AG10803 (cell line): ENCODE measurements around the gene CTDSP2.

ENCODE experiments used
- DNase-seq: peaks from one replicate; pipeline ENCODE4 v3.0.0; 2010; ENCODE audit warnings: low read depth
- H3K4me3 ChIP-seq: 2 replicates; pipeline ENCODE4 v1.5.1; 2011; ENCODE audit warnings: mild to moderate bottlenecking, low read length, control low read depth
- TF ChIP-seq, protein P1 (sequence below): conservative IDR thresholded peaks from 2 replicates; pipeline ENCODE4 v1.5.1; 2011; ENCODE audit warnings: mild to moderate bottlenecking, low read length, control low read depth, inconsistent platforms

CTDSP2 gene

DNA sequence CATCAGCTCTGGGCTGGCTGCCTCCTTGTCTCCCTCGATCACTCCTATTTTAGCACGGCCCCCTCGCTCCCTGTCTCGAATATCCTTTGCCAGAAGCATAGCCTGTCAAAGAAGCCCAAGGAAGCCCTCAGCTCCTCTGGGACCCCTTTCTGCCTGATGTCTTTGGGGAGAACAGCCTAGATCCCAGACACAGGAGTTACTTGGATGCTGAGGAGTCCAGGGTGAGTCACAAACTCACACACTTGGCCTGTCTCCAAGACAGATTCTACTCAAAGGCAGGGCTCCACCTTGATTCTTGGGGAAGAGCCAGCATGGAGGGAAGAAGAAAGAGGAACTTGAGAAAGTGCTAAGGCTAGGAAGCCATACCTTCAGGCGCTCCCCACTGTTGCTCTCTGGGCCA lies 36.1 kb downstream of the CTDSP2 start:
- TF ChIP-seq, protein P1, sequence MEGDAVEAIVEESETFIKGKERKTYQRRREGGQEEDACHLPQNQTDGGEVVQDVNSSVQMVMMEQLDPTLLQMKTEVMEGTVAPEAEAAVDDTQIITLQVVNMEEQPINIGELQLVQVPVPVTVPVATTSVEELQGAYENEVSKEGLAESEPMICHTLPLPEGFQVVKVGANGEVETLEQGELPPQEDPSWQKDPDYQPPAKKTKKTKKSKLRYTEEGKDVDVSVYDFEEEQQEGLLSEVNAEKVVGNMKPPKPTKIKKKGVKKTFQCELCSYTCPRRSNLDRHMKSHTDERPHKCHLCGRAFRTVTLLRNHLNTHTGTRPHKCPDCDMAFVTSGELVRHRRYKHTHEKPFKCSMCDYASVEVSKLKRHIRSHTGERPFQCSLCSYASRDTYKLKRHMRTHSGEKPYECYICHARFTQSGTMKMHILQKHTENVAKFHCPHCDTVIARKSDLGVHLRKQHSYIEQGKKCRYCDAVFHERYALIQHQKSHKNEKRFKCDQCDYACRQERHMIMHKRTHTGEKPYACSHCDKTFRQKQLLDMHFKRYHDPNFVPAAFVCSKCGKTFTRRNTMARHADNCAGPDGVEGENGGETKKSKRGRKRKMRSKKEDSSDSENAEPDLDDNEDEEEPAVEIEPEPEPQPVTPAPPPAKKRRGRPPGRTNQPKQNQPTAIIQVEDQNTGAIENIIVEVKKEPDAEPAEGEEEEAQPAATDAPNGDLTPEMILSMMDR = no peak
- DNase-seq = peak; percentile 38
- H3K4me3 ChIP-seq = no peak overlapping the region

DNA sequence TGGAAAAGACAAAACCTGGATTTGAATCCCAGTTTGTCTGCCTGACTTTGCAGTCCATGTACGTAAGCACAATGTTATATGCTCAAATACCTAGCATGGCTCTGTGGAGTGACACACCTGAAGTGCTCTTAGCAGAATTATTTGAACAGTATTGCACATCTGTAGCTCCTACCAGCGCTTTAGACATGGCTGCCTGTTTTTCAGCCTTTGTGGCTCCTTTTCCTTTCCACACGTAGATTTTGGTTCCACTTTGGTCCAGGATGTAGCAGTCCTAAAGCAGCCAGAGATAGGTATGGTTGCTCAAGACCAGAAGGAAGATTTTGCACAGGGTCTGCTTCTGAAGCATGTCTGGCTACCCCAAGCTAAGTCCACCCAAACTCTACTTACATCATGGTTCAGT lies 37.1 kb downstream of the CTDSP2 start:
- DNase-seq = no peak
- TF ChIP-seq, protein P1 = no peak
- H3K4me3 ChIP-seq = no peak overlapping the region

DNA sequence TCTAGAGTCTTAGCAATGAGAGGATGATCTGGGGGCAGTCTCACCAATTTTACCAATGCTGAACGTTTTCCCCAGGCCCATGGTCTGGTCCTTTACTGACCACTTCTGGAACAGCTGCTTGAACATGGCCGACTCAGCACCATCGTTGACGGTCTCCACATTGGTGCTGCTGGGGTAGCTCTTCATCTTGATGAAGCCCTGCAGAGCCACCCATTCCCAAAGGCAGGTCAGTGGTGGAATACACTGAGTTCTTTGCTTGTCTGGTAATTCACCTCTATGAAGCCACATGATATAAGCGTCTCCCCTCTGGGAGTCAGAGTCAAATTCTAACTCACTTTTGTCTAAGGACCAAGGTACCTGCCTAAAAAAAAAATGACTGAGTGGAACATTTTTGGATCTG lies 38.2 kb downstream of the CTDSP2 start:
- TF ChIP-seq, protein P1 = no peak
- DNase-seq = no peak
- no peak overlapping the region for H3K4me3 ChIP-seq

DNA sequence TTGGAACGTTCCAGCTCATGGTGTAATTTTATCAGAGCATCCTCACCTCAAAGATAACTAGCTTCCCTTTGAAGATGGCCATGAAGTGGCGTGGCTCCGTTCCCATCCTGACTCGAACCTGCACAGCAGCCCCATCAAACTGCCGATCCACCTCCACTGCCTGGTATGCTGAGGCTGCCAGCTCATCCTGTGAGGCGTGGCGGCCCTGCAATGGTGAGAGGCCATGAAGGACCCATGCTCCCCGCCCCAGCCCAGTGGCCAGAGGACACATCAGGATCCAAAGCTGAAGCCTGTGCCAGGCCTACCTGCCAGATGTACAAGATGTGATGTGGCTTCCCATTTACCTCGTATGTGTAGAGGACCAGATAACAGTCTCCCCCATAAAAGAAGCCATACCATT lies 39.2 kb downstream of the CTDSP2 start:
- DNase-seq = no peak
- no peak overlapping the region for H3K4me3 ChIP-seq
- TF ChIP-seq, protein P1 = no peak

DNA sequence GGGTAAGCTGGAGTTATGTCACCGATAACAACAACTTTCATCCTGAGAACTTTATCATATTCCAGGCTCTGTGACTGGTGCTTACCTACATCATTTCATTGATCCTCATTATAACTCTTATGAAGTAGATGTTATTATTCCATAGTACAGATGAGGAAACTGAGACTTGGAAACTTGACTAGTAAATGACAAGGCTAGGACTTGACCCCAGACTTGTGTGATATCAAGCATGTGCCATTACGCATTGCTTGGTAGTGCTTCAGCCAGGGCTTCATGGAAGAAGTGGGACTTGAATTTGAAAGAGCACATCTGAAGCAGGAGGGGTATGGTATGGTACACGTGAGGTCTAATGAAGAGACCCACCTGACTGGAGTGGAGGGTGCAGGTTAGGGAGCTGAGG lies 39.9 kb downstream of the CTDSP2 start:
- no peak for DNase-seq
- H3K4me3 ChIP-seq = no peak overlapping the region
- TF ChIP-seq, protein P1 = no peak

DNA sequence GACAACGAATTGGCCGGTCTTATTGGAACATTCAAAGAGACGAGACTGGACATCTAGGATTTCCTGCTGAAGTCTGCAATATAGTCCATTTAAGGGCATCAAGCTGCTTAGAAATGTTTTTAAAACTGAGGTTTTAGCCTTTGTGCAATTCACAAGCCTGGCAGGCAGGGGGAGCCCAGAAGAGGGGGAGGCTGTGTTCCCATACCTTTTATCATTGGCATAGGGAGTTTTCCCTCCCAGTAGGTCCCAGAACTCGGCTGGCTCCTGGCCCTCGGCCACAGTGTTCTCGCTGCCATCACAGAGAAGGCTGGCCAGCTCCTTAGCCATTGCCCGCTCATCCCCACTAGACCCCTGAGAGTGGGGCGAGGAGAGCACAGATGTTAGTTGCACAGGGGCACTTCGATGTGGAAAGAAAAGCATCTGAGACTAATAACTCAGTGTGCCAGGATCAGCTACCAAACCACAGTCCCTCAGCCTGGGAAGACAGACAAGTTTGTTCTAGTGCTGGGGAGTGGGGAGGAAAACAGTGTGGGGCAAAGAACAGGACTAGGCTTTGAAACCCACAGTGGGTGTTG lies 43.1 kb downstream of the CTDSP2 start:
- no peak overlapping the region for H3K4me3 ChIP-seq
- TF ChIP-seq, protein P1 = peak; percentile 86
- DNase-seq = peak; percentile 56

DNA sequence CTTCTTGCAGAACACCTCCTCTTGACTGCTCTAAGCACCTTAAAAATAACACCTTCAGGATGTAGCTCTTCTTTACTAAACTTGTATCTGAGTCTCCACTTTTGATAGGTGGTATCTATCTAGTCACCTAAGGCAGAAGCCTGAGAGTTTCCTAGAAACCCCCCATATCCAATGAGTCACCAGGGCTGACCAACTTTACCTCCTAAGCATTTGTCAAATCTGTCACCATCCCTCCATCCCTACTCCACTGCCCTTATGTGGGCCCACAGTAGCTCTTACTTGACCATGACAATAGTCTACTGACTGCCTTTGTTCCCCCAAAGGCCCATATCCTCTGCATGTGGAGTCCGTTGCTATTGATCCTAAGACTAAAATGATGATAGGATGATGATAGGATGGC lies 43.9 kb downstream of the CTDSP2 start:
- no peak overlapping the region for H3K4me3 ChIP-seq
- DNase-seq = no peak
- TF ChIP-seq, protein P1 = no peak
